ENCODE measurements around the gene EPHA3.

GRCh38 chr3:89107461-89108290 lies at the start of gene EPHA3:
- no peak for TF ChIP-seq CTCF (conservative IDR thresholded peaks at IDR 0.05 in 1 of 2, IDR thresholded peaks at IDR 0.05 in 1 of 2; ENCODE audit: low read depth in 1 of 2, low read length in 2 of 2)
- TF ChIP-seq EZH2 (IDR thresholded peaks at IDR 0.05; ENCODE audit: low read length, missing control alignments), result no peak

All from fibroblast of lung (primary cell).